OCI-LY1 (cell line): ENCODE results near the gene PTPRG.

Source experiments
- H2AFZ ChIP-seq: fragments of 200-600 bp; sonication (generic), shearing (Covaris generic); 2 replicates; pipeline ENCODE4 v1.6.0; 2014; ENCODE audit warnings: antibody characterized with exemption, mild to moderate bottlenecking, low read length
- H3F3A ChIP-seq: fragments of 200-600 bp; sonication (generic), shearing (Covaris generic); 2 replicates; pipeline ENCODE4 v1.6.0; 2014; ENCODE audit warnings: mild to moderate bottlenecking, antibody characterized with exemption, low read length, moderate library complexity; ENCODE audit not compliant: insufficient read depth
- H3K27ac ChIP-seq: fragments of 200-600 bp; sonication (generic); 2 replicates; pipeline ENCODE4 v1.5.1; 2014; ENCODE audit warnings: low read length, mixed run types, mild to moderate bottlenecking, low read depth; ENCODE audit not compliant: poor library complexity, severe bottlenecking
- H3K27me3 ChIP-seq: fragments of 200-600 bp; sonication (generic); 2 replicates; pipeline ENCODE4 v1.6.0; 2014; ENCODE audit warnings: antibody characterized with exemption, mild to moderate bottlenecking, low read length, moderate library complexity; ENCODE audit not compliant: insufficient read depth
- H3K36me3 ChIP-seq: fragments of 200-600 bp; sonication (generic); 2 replicates; pipeline ENCODE4 v1.6.1; 2014; ENCODE audit warnings: mild to moderate bottlenecking, antibody characterized with exemption, low read length, moderate library complexity, mixed read lengths; ENCODE audit not compliant: insufficient read depth
- H3K4me1 ChIP-seq: fragments of 200-600 bp; sonication (generic); 2 replicates; pipeline ENCODE4 v1.5.1; 2014; ENCODE audit warnings: mild to moderate bottlenecking, low read length, moderate library complexity; ENCODE audit not compliant: insufficient read depth, severe bottlenecking
- H3K4me2 ChIP-seq: fragments of 200-600 bp; sonication (generic), shearing (Covaris generic); 2 replicates; pipeline ENCODE4 v1.6.1; 2014; ENCODE audit warnings: low read length
- H3K4me3 ChIP-seq: fragments of 200-600 bp; sonication (generic); 2 replicates; pipeline ENCODE4 v1.5.1; 2014; ENCODE audit warnings: low read length, low read depth, mild to moderate bottlenecking, mixed read lengths; ENCODE audit not compliant: poor library complexity, severe bottlenecking
- H3K79me2 ChIP-seq: fragments of 200-600 bp; shearing (Covaris generic); 2 replicates; pipeline ENCODE4 v1.6.1; 2016; ENCODE audit warnings: mixed run types, low read length, mixed read lengths; ENCODE audit not compliant: insufficient read depth
- H3K9ac ChIP-seq: fragments of 200-600 bp; sonication (generic), shearing (Covaris generic); 2 replicates; pipeline ENCODE4 v1.6.1; 2014; ENCODE audit warnings: mild to moderate bottlenecking, low read length, mixed read lengths
- H3K9me2 ChIP-seq: fragments of 200-600 bp; sonication (generic), shearing (Covaris generic); 2 replicates; pipeline ENCODE4 v1.6.1; 2014; ENCODE audit warnings: low read depth, mild to moderate bottlenecking, low read length, mixed read lengths
- H3K9me3 ChIP-seq: fragments of 200-600 bp; shearing (Covaris generic); 2 replicates; pipeline ENCODE4 v1.6.1; 2014; ENCODE audit warnings: low read length, mixed read lengths
- H4K20me1 ChIP-seq: fragments of 200-600 bp; sonication (generic), shearing (Covaris generic); 2 replicates; pipeline ENCODE4 v1.6.0; 2016; ENCODE audit warnings: mild to moderate bottlenecking, low read length; ENCODE audit not compliant: insufficient read depth
- EZH2 ChIP-seq: fragments of 200-600 bp; sonication (generic), shearing (Covaris generic); IDR thresholded peaks from 2 replicates; pipeline ENCODE4 v1.8.0; 2017; ENCODE audit warnings: borderline replicate concordance, mixed run types, mild to moderate bottlenecking, antibody characterized with exemption, low read length, moderate library complexity, mixed read lengths
- TF ChIP-seq, protein P1 (sequence below): fragments of 200-600 bp; sonication (generic), shearing (Covaris generic); IDR thresholded peaks from 2 replicates; pipeline ENCODE4 v1.5.1; 2017; ENCODE audit warnings: mild to moderate bottlenecking, antibody characterized with exemption, low read length, moderate library complexity, mixed read lengths

The PTPRG gene

GRCh38 chr3:61936344-61936937, 375.1 kb downstream of the PTPRG start:
- Histone ChIP-seq H3K36me3 (no peaks in the 10 kb centered on the region), H3K9me3 (no peaks in the 10 kb centered on the region), H3K27ac (no peak overlapping the region), H2AFZ (no peak overlapping the region), H3K79me2 (no peaks in the 10 kb centered on the region), H3K9me2 (no peaks in the 10 kb centered on the region), H3K9ac (no peak overlapping the region), H3K4me1 (no peaks in the 10 kb centered on the region), H3K27me3 (no peaks in the 10 kb centered on the region), H3K4me2 (no peak overlapping the region), H3F3A (no peaks in the 10 kb centered on the region), H4K20me1 (no peaks in the 10 kb centered on the region), H3K4me3 (no peak overlapping the region)
- TF ChIP-seq, protein P1, sequence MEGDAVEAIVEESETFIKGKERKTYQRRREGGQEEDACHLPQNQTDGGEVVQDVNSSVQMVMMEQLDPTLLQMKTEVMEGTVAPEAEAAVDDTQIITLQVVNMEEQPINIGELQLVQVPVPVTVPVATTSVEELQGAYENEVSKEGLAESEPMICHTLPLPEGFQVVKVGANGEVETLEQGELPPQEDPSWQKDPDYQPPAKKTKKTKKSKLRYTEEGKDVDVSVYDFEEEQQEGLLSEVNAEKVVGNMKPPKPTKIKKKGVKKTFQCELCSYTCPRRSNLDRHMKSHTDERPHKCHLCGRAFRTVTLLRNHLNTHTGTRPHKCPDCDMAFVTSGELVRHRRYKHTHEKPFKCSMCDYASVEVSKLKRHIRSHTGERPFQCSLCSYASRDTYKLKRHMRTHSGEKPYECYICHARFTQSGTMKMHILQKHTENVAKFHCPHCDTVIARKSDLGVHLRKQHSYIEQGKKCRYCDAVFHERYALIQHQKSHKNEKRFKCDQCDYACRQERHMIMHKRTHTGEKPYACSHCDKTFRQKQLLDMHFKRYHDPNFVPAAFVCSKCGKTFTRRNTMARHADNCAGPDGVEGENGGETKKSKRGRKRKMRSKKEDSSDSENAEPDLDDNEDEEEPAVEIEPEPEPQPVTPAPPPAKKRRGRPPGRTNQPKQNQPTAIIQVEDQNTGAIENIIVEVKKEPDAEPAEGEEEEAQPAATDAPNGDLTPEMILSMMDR: peak; percentile 84
- no peak for TF ChIP-seq EZH2

DNA sequence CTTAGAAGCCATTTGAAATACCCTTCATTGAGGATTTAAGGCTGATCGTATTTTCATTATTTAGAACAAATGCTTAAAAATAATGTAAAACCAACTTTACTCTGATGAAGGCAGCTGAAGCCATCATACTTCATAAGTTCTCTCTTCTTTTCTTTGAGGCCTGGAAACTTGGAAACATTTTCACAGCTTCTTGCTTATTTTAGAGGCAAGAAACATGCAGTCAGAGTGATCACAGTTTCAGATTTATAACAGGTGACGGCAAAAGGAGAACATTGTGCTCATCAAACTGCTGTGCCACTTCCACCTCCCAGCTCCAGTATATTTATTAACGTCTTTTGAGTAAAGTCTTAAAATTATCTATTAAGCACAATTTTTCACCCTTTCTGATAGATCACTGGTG, 376.1 kb downstream of the PTPRG start:
- TF ChIP-seq, protein P1: no peak
- TF ChIP-seq EZH2: no peak
- Histone ChIP-seq H3K9ac (no peak overlapping the region), H3K4me1 (no peaks in the 10 kb centered on the region), H3K9me2 (no peaks in the 10 kb centered on the region), H3K4me3 (no peak overlapping the region), H3K27me3 (no peaks in the 10 kb centered on the region), H3K9me3 (no peaks in the 10 kb centered on the region), H3K79me2 (no peaks in the 10 kb centered on the region), H3K4me2 (no peak overlapping the region), H3F3A (no peaks in the 10 kb centered on the region), H3K36me3 (no peaks in the 10 kb centered on the region), H3K27ac (no peak overlapping the region), H2AFZ (no peak overlapping the region), H4K20me1 (no peaks in the 10 kb centered on the region)

- Histone ChIP-seq H3K36me3 (no peaks in the 10 kb centered on the region), H3K27ac (no peak overlapping the region), H3K9me3 (no peaks in the 10 kb centered on the region), H4K20me1 (no peaks in the 10 kb centered on the region), H3K4me3 (no peak overlapping the region), H3K4me2 (no peak overlapping the region), H3K4me1 (no peaks in the 10 kb centered on the region), H3K79me2 (no peaks in the 10 kb centered on the region), H2AFZ (no peak overlapping the region), H3F3A (no peaks in the 10 kb centered on the region), H3K27me3 (no peaks in the 10 kb centered on the region), H3K9ac (no peak overlapping the region), H3K9me2 (no peaks in the 10 kb centered on the region)
- no peak for TF ChIP-seq EZH2
- TF ChIP-seq, protein P1: no peak
Measured at GRCh38 chr3:61938878-61939549, 377.6 kb downstream of the PTPRG start.
